GM12873 (cell line): ENCODE data around the gene IZUMO1.

Experiments
- CTCF ChIP-seq: IDR thresholded peaks from 2 replicates; pipeline ENCODE4 v1.5.1; 2012; ENCODE audit warnings: low read depth, mild to moderate bottlenecking, moderate library complexity, low read length, control low read depth; ENCODE audit not compliant: insufficient read depth; ENCODE audit errors: missing control alignments

The IZUMO1 gene

GRCh38 chr19:48779636-48780035, 32.9 kb upstream of the IZUMO1 start:
- no peak for TF ChIP-seq CTCF

- no peak for TF ChIP-seq CTCF
These were observed 31.0 kb upstream of the IZUMO1 start for GRCh38 chr19:48777720-48778119.

- no peak for TF ChIP-seq CTCF
These were observed 30.4 kb upstream of the IZUMO1 start for GRCh38 chr19:48777139-48777538.

- no peak for TF ChIP-seq CTCF
These were observed 25.8 kb upstream of the IZUMO1 start for GRCh38 chr19:48772503-48772953.

- no peak for TF ChIP-seq CTCF
These were observed 24.2 kb upstream of the IZUMO1 start for GRCh38 chr19:48770734-48771472.

GRCh38 chr19:48770266-48770665, 23.6 kb upstream of the IZUMO1 start:
- no peak for TF ChIP-seq CTCF

- no peak for TF ChIP-seq CTCF
These were observed 22.4 kb upstream of the IZUMO1 start for GRCh38 chr19:48768994-48769713.
